Tibial nerve (tissue), 4 donors: ENCODE measurements around the gene LIFR.

Experiments used
- EP300 ChIP-seq, 2 donors: sonication (generic); formaldehyde crosslinking; IDR thresholded peaks; one replicate each; pipeline ENCODE4 v1.6.1; 2017; ENCODE audit warnings: antibody characterized with exemption in 2 of 2, mild to moderate bottlenecking in 1 of 2
- TF ChIP-seq, protein P1 (sequence below), 5 experiments: fragments of 200-600 bp in 3 of 5; fragments of 450-650 bp in 2 of 5; sonication (generic) in 3 of 5; IDR thresholded peaks; one replicate each; pipeline ENCODE4 v1.5.1; 2016 to 2019; ENCODE audit warnings: antibody characterized with exemption in 5 of 5, mild to moderate bottlenecking in 3 of 5, moderate library complexity in 2 of 5

DNA sequence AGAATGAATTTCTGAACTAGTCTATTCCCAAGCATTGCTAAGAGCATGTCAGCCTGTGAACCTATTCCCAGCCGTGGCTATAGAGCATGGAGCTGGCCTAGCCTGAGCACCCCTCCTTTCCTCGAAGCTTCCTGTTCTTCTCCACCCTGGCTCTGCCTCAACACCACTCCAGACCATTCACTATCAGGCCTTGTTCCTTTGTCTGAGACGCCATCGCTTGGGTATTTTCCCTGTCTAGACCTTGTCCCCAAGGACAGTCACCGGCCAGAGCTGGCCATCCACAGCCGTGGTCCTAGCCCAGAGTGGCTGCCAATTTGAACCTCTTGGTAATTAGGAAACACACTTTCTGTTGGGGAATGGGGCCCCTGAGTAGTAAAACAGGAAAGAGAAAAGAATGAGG lies 105.8 kb downstream of the LIFR start:
- TF ChIP-seq, protein P1, sequence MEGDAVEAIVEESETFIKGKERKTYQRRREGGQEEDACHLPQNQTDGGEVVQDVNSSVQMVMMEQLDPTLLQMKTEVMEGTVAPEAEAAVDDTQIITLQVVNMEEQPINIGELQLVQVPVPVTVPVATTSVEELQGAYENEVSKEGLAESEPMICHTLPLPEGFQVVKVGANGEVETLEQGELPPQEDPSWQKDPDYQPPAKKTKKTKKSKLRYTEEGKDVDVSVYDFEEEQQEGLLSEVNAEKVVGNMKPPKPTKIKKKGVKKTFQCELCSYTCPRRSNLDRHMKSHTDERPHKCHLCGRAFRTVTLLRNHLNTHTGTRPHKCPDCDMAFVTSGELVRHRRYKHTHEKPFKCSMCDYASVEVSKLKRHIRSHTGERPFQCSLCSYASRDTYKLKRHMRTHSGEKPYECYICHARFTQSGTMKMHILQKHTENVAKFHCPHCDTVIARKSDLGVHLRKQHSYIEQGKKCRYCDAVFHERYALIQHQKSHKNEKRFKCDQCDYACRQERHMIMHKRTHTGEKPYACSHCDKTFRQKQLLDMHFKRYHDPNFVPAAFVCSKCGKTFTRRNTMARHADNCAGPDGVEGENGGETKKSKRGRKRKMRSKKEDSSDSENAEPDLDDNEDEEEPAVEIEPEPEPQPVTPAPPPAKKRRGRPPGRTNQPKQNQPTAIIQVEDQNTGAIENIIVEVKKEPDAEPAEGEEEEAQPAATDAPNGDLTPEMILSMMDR (IDR thresholded peaks at IDR 0.05): no peak
- no peak for TF ChIP-seq EP300 (IDR thresholded peaks at IDR 0.05)
